Measurements from ENCODE around the gene ROMO1. TPM values are rescaled to one million over a fixed set of nuclear protein-coding genes. Genes with fewer than 3 reads are reported as not detected.

ROMO1 gene
- 506 and 511 TPM in 2 replicates for polyA plus RNA-seq (2013)

DNA sequence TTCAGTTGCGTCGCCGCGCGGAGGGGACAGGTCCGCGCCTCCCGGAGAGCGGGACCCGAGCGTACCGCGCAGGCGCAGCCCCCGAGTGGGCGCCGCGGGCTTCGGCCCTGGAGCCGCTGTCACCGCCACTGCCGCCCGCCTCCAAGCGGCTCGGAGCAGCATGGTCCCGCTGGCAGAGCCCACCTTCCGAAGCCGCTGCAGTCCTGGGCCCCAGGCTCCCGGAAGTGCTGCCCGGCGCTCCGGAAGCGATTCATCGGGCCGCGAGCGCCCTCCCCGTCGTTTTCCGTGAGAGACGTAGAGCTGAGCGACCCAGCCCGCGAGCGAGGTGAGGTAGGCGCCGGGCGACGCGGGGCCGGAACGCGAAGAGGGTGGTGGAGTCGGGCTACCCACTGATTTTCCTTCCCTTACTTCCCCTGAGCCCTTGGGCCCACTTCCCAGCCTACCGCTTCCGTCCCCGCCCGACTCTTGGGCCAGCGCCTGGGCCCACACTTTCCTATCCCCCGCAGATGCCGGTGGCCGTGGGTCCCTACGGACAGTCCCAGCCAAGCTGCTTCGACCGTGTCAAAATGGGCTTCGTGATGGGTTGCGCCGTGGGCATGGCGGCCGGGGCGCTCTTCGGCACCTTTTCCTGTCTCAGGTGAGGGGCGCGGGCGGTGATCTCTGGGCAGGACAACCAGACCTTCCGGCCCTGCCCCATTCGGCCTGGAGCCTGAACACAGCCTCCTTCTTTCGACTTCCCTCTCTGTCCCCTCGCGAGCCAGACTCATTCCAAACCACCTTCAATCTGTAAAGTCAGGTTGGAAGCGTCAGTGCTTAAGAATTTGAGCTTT, at the start of gene ROMO1, which contains the start of gene NFS1:
ROMO1 (plus strand) TSS at position 279 of the 830 bp plus-strand sequence; CDS start at position 507, 228 bp downstream.
NFS1 (minus strand) TSS at position 226 of the 830 bp plus-strand sequence; CDS start at position 162, 64 bp downstream.
- H2AFZ ChIP-seq (ENCODE audit: insufficient read depth, low read length, poor library complexity) = peak within 1 kb of the TSS; percentile 96
- no peak within 1 kb of the TSS for H3K23ac ChIP-seq (ENCODE audit: low read length)
- WGBS (ENCODE audit: extremely low coverage, insufficient coverage, insufficient read length) = no CpG with 5 or more reads among the region's 81 CpGs
- H3K14ac ChIP-seq (ENCODE audit: low read length) = peak within 1 kb of the TSS; percentile 95
- H4K12ac ChIP-seq (ENCODE audit: low read depth, low read length) = peak within 1 kb of the TSS; percentile 72
- peaks cover 3 to 11% of the 10 kb centered on the region in 2 experiments for H3K36me3 ChIP-seq (ENCODE audit: control insufficient read depth in 1 of 2, insufficient read depth in 2 of 2, low read length in 2 of 2)
- H3K9me3 ChIP-seq (ENCODE audit: insufficient read depth, low read depth, low read length) = no peaks in the 10 kb centered on the region
- peak within 1 kb of the TSS; percentile 92 for H3K4me2 ChIP-seq (ENCODE audit: low read length)
- DNase-seq = peak; percentile 74 to 85
- H3K79me2 ChIP-seq (ENCODE audit: control insufficient read depth, insufficient read depth, low read length, poor library complexity) = peaks cover 8% of the 10 kb centered on the region
- H4K91ac ChIP-seq (ENCODE audit: low read depth, low read length) = peak within 1 kb of the TSS; percentile 93
- H3K4me3 ChIP-seq (ENCODE audit: low read depth, low read length) = peak within 1 kb of the TSS; percentile 99
- peak within 1 kb of the TSS; percentile 92 for H4K8ac ChIP-seq (ENCODE audit: low read depth, low read length)
- peak within 1 kb of the TSS; percentile 93 for H3K27ac ChIP-seq (ENCODE audit: low read depth, low read length)
- H3K4me1 ChIP-seq (ENCODE audit: control insufficient read depth in 1 of 2, insufficient read depth in 2 of 2, low read length in 2 of 2) = peaks cover 5 to 6% of the 10 kb centered on the region in 2 experiments
- H3K18ac ChIP-seq (ENCODE audit: low read length) = peak within 1 kb of the TSS; percentile 70
- peak within 1 kb of the TSS; percentile 99 for H3K9ac ChIP-seq (ENCODE audit: low read length)
- H2BK12ac ChIP-seq (ENCODE audit: low read length) = no peak within 1 kb of the TSS
- H2BK120ac ChIP-seq (ENCODE audit: insufficient read depth, low read length, poor library complexity) = peak within 1 kb of the TSS; percentile 60
- peak within 1 kb of the TSS; percentile 24 for H2BK5ac ChIP-seq (ENCODE audit: low read depth, low read length, poor library complexity)
- no peaks in the 10 kb centered on the region for H3K27me3 ChIP-seq (ENCODE audit: insufficient read depth, low read length)
- peak within 1 kb of the TSS; percentile 61 for H3K4ac ChIP-seq (ENCODE audit: low read depth, low read length)
- peaks cover 7% of the 10 kb centered on the region for H3K79me1 ChIP-seq (ENCODE audit: low read length)
- peak within 1 kb of the TSS; percentile 65 for H2AK5ac ChIP-seq (ENCODE audit: low read length)

DNA sequence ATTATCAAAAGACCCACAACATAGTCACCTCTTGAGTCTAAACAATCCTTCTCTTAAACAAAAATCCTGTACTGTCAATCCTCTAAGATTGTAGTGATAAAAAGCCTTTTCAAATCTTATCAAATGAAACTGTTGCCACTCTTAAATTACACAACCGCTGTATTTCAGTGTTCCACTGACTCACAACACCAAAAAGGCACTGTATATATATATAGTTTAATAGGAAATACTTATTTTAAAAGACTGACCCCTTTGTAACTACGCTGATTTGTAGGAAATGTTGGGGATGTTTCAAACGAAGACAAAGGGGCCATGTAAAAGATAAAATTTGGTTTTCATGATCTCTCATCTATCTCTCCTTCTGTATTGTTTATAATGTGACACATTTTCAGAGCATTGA, 48.6 kb upstream of the ROMO1 start:
- Histone ChIP-seq H4K8ac (ENCODE audit: low read depth, low read length) (no peak overlapping the region), H2BK5ac (ENCODE audit: low read depth, low read length, poor library complexity) (no peak overlapping the region), H3K4ac (ENCODE audit: low read depth, low read length) (no peak overlapping the region), H3K9ac (ENCODE audit: low read length) (no peak overlapping the region), H3K4me2 (ENCODE audit: low read length) (no peak overlapping the region), H2AFZ (ENCODE audit: insufficient read depth, low read length, poor library complexity) (no peak overlapping the region), H3K79me2 (ENCODE audit: control insufficient read depth, insufficient read depth, low read length, poor library complexity) (peaks cover 7% of the 10 kb centered on the region), H3K27ac (ENCODE audit: low read depth, low read length) (no peak overlapping the region), H3K18ac (ENCODE audit: low read length) (no peak overlapping the region), H4K12ac (ENCODE audit: low read depth, low read length) (no peak overlapping the region), H3K4me3 (ENCODE audit: low read depth, low read length) (no peak overlapping the region), H3K4me1 (ENCODE audit: control insufficient read depth in 1 of 2, insufficient read depth in 2 of 2, low read length in 2 of 2) (no peaks in the 10 kb centered on the region), H4K91ac (ENCODE audit: low read depth, low read length) (no peak overlapping the region), H2AK5ac (ENCODE audit: low read length) (no peak overlapping the region), H3K23ac (ENCODE audit: low read length) (no peak overlapping the region), H3K79me1 (ENCODE audit: low read length) (no peaks in the 10 kb centered on the region), H3K27me3 (ENCODE audit: insufficient read depth, low read length) (no peaks in the 10 kb centered on the region), H3K36me3 (ENCODE audit: control insufficient read depth in 1 of 2, insufficient read depth in 2 of 2, low read length in 2 of 2) (peaks cover 15 to 26% of the 10 kb centered on the region in 2 experiments), H3K14ac (ENCODE audit: low read length) (no peak overlapping the region), H2BK12ac (ENCODE audit: low read length) (no peak overlapping the region), H3K9me3 (ENCODE audit: insufficient read depth, low read depth, low read length) (no peaks in the 10 kb centered on the region), H2BK120ac (ENCODE audit: insufficient read depth, low read length, poor library complexity) (no peak overlapping the region)
- WGBS (ENCODE audit: extremely low coverage, insufficient coverage, insufficient read length) = no CpG with 5 or more reads among the region's 3 CpGs
- no peak for DNase-seq

DNA sequence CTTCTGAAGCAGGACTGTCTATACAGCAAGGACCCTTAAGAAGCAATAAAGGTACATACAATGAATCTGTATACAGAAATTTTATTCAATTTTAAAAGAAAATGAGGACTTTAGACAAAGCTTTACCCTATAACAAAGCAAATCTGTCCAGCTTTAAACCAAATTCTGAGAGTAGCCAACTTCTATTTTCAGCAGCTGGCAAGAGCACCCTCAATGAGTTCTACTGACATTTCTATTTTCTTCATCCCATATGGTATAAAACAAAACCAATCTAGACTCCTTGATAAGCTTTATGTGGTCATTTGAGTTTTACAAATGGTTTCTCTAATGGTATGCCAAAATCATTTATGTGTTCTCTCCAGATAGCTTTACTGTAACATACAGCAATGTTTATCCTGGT, 47.2 kb upstream of the ROMO1 start:
- H3K4me1 ChIP-seq (ENCODE audit: control insufficient read depth in 1 of 2, insufficient read depth in 2 of 2, low read length in 2 of 2) = no peaks in the 10 kb centered on the region
- peaks cover 7% of the 10 kb centered on the region for H3K79me2 ChIP-seq (ENCODE audit: control insufficient read depth, insufficient read depth, low read length, poor library complexity)
- no peaks in the 10 kb centered on the region for H3K27me3 ChIP-seq (ENCODE audit: insufficient read depth, low read length)
- no peak overlapping the region for H2BK120ac ChIP-seq (ENCODE audit: insufficient read depth, low read length, poor library complexity)
- no peak overlapping the region for H4K91ac ChIP-seq (ENCODE audit: low read depth, low read length)
- no peak for DNase-seq
- no peak overlapping the region for H4K8ac ChIP-seq (ENCODE audit: low read depth, low read length)
- H3K18ac ChIP-seq (ENCODE audit: low read length) = no peak overlapping the region
- peaks cover 17 to 29% of the 10 kb centered on the region in 2 experiments for H3K36me3 ChIP-seq (ENCODE audit: control insufficient read depth in 1 of 2, insufficient read depth in 2 of 2, low read length in 2 of 2)
- no peak overlapping the region for H2AFZ ChIP-seq (ENCODE audit: insufficient read depth, low read length, poor library complexity)
- no peak overlapping the region for H4K12ac ChIP-seq (ENCODE audit: low read depth, low read length)
- no peak overlapping the region for H3K4me3 ChIP-seq (ENCODE audit: low read depth, low read length)
- H3K9me3 ChIP-seq (ENCODE audit: insufficient read depth, low read depth, low read length) = no peaks in the 10 kb centered on the region
- H3K9ac ChIP-seq (ENCODE audit: low read length) = no peak overlapping the region
- no peak overlapping the region for H3K27ac ChIP-seq (ENCODE audit: low read depth, low read length)
- no peak overlapping the region for H2AK5ac ChIP-seq (ENCODE audit: low read length)
- no peaks in the 10 kb centered on the region for H3K79me1 ChIP-seq (ENCODE audit: low read length)
- H3K23ac ChIP-seq (ENCODE audit: low read length) = no peak overlapping the region
- no peak overlapping the region for H2BK5ac ChIP-seq (ENCODE audit: low read depth, low read length, poor library complexity)
- no peak overlapping the region for H3K4ac ChIP-seq (ENCODE audit: low read depth, low read length)
- no peak overlapping the region for H2BK12ac ChIP-seq (ENCODE audit: low read length)
- no peak overlapping the region for H3K4me2 ChIP-seq (ENCODE audit: low read length)
- no peak overlapping the region for H3K14ac ChIP-seq (ENCODE audit: low read length)

DNA sequence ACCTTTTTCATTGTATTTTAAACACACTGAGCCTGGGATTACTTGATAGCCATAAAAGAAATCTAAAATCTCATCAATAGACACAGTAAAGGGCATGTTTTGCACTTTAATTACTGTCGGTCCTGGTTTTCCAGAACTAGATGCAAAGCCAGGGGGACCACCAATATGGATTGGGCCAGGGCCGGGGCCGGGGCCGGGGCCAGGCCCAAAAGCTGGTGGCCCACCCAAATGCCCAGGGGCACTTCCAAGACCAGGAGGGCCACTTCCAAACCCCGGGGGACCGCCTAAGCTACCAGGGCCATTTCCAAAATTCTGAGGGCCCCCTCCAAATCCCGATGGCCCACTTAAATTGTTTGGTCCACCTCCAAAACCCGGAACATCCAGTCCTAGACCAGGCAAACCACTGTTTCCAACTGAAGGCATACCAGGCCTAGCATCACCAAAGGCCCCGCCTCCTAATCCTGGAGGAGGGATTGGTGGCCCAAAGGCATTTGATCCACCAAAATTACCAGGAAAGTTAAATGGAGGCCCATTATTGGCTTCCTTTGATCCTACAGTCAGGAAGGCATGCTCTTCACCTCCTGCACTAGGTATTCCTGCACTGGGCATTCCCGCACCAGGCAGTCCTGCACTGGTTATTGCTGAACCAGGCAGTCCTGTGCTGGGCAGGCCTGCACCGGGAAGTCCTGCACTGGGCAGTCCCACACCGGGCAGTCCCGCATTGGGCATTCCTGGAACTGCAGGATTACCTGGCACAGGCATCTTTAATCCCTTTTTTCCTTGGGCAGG, 46.4 kb upstream of the ROMO1 start:
- Histone ChIP-seq H4K12ac (ENCODE audit: low read depth, low read length) (no peak overlapping the region), H3K4ac (ENCODE audit: low read depth, low read length) (peak overlapping the region; percentile 13), H2BK12ac (ENCODE audit: low read length) (no peak overlapping the region), H2BK120ac (ENCODE audit: insufficient read depth, low read length, poor library complexity) (no peak overlapping the region), H3K27ac (ENCODE audit: low read depth, low read length) (no peak overlapping the region), H3K79me1 (ENCODE audit: low read length) (no peaks in the 10 kb centered on the region), H2AFZ (ENCODE audit: insufficient read depth, low read length, poor library complexity) (no peak overlapping the region), H3K14ac (ENCODE audit: low read length) (no peak overlapping the region), H3K9ac (ENCODE audit: low read length) (no peak overlapping the region), H2AK5ac (ENCODE audit: low read length) (no peak overlapping the region), H3K23ac (ENCODE audit: low read length) (no peak overlapping the region), H3K79me2 (ENCODE audit: control insufficient read depth, insufficient read depth, low read length, poor library complexity) (peaks cover 6% of the 10 kb centered on the region), H3K18ac (ENCODE audit: low read length) (no peak overlapping the region), H4K91ac (ENCODE audit: low read depth, low read length) (no peak overlapping the region), H3K9me3 (ENCODE audit: insufficient read depth, low read depth, low read length) (no peaks in the 10 kb centered on the region), H2BK5ac (ENCODE audit: low read depth, low read length, poor library complexity) (no peak overlapping the region), H4K8ac (ENCODE audit: low read depth, low read length) (no peak overlapping the region), H3K36me3 (ENCODE audit: control insufficient read depth in 1 of 2, insufficient read depth in 2 of 2, low read length in 2 of 2) (peaks cover 17 to 29% of the 10 kb centered on the region in 2 experiments), H3K4me1 (ENCODE audit: control insufficient read depth in 1 of 2, insufficient read depth in 2 of 2, low read length in 2 of 2) (no peaks in the 10 kb centered on the region), H3K4me2 (ENCODE audit: low read length) (no peak overlapping the region), H3K4me3 (ENCODE audit: low read depth, low read length) (no peak overlapping the region), H3K27me3 (ENCODE audit: insufficient read depth, low read length) (no peaks in the 10 kb centered on the region)
- no CpG with 5 or more reads among the region's 13 CpGs for WGBS (ENCODE audit: extremely low coverage, insufficient coverage, insufficient read length)
- DNase-seq = no peak

Data from trophoblast cell (in vitro differentiated cells and primary cell).